Lung microvascular endothelial cell (primary cell): ENCODE measurements around the gene GBP5. TPM values are rescaled to one million over a fixed set of nuclear protein-coding genes. Genes with fewer than 3 reads are reported as not detected.
"Not testable (repeated sequence)": the region's sequence is repeated elsewhere in the genome, so short reads cannot be mapped to it uniquely, and the experiment has no call there.

Experiments used
- DNase-seq, 2 donors: peaks; one replicate each; pipeline versions ENCODE4 v3.0.0 to v3.0.0-alpha.2; 2010; ENCODE audit warnings: low read depth in 2 of 2
- total RNA-seq: library from RNA; depleted of rRNA; stranded (reverse); fragments of >200 nt; gene quantifications from 2 replicates; pipeline ENCODE4 v1.2.1, GENCODE V29; 2014

GBP5 gene
- total RNA-seq, result under 0.01 and 0.22 TPM in 2 replicates

DNA sequence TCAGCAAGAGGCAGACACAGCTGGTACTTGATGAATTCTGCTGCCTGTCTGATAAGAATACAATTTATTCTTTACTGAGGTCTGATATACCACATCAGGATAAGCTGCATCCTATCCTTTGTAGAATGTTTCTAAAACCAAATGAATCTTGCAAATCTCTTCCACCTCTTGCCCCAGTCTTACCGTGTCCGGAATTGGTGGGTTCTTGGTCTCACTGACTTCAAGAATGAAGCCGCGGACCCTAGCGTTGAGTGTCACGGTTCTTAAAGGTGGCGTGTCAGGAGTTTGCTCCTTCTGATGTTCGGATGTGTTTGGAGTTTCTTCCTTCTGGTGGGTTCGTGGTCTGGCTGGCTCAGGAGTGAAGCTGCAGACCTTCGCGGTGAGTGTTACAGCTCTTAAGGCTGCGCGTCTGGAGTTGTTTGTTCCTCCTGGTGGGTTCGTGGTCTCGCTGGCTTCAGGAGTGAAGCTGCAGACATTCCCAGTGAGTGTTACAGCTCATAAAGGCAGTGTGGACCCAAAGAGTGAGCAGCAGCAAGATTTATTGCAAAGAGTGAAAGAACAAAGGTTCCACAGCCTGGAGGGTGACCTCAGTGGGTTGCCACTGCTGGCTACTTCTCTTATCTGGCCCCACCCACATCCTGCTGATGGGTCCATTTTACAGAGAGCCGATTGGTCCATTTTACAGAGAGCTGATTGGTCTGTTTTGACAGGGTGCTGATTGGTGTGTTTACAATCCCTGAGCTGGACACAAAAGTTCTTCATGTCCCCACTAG is at the start of gene GBP5:
Gene GBP5, minus strand, starts transcription at position 592 of the 773 bp plus-strand sequence. CDS start 3,305 bp downstream, outside the sequence.
- not testable (repeated sequence) for DNase-seq

DNA sequence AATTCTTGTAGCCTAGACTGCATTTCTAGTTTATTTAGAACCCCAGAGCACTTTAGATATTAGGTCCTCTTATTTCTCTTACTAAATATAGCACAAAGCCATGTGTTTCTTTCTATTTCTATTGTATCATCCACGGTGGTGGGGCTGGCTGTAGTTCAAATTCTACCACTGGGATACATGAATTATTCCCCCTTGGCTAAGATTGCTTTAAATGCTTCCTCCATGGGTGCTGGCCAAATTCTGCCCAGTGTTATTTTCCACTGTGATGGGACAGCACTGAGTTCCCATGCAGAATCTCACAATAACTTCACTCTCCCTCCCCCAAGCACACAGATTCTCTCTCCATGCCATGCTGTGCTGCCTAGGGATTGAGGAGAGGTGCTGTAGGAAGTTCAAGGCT is 49.7 kb upstream of the GBP5 start:
- DNase-seq, result peak in 1 of 2 donors; percentile 54

DNA sequence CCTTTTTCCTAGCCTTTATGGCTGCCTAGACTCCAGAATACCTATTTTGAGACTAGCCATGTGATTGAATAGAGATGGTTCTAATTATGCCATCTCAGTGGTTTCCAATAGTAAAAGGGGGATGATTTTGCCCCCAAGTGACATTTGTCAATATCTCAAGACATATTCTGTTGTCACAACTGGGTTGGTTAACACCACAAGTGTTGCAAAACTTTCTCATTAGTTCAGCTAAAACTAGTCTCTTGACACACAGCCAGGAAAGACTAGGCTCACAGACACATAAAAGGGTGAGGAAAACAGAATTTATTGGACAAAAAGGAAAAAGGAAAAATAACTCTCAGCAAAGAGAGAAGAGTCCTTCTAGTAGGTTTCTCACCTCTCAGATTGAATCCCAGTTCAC is 39.9 kb upstream of the GBP5 start:
- no peak for DNase-seq

DNA sequence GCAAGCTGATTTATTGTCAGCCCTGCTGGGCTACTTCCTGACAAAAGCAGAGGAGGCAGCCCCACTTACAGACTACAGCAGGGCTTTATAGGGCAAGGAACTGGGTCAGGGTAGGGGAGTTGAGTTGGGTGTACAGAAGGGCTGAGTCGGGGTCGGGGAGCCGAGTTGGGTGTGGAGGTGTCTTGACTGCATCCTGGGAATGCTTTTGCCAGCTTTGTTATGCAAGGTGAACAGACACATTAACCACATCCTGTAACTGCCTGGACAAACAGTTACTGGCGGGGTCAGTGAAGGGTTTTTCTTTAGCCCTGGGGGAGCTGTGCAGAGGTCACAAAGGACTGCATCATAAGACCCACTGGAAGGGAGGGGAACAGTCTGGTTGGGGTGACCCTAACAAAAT is 39.1 kb upstream of the GBP5 start:
- DNase-seq, result peak in 1 of 2 donors; percentile 44

DNA sequence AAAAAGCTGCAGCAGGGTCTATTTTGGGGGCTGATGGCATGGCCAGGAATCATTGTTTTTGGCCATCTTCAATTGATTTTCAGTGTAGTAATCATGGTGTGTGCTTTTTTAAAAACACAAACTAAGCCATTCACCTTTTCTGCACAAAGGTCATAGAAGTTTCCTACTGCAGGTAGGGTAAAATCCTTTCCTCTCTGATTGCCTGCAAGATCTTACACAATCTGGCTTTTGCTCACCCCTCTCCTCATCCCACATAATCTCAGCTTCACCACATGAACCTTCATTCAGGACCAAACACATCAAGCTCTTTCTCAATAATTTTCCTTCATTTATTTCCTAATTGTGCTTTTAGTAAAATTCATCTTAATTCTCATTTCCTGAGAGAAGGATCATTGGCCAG is 38.3 kb upstream of the GBP5 start:
- DNase-seq, result no peak

DNA sequence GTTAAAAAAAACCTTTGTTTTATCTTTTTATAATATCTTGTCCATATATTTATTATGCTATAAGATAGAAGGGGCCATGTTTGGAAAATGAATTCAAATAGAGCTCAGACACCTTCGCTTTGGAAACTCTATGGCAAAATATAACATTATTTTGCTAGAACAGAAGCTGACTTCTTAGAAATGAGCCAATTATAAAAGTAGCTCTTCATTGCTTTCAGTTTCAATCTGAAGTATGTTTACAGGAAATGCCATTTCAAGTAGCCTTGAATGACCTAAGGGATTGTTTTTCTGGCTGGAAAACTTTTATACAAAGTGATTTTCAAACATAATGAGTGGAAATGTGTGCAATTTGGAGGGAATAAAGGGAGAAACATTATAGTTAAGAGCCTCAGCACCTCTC is 37.8 kb upstream of the GBP5 start:
- DNase-seq, result peak in 1 of 2 donors; percentile 72

GRCh38 chr1:89309828-89310227 is 37.2 kb upstream of the GBP5 start:
- no peak for DNase-seq

GRCh38 chr1:89306273-89306672 is 33.6 kb upstream of the GBP5 start:
- DNase-seq, result peak in 1 of 2 donors; percentile 3

DNA sequence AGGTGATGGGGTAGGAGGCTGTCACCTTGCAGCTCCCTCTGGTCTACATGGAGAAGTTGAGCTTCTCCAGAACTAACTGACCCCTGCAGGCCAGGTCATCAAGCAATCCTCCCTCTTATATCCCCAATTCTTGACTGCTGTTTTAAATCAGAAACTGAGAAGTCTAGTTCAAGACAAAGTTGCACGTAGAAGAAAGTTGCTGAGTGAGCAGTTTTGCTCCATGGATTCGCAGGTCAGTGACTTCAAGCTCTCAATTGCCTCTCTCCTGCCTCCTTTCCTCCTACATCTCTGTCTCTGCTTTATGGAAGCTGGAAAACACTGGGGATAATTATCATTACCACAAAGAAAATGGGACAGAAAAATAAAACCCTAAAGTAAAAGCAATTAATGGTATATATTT is 32.8 kb upstream of the GBP5 start:
- DNase-seq, result no peak

DNA sequence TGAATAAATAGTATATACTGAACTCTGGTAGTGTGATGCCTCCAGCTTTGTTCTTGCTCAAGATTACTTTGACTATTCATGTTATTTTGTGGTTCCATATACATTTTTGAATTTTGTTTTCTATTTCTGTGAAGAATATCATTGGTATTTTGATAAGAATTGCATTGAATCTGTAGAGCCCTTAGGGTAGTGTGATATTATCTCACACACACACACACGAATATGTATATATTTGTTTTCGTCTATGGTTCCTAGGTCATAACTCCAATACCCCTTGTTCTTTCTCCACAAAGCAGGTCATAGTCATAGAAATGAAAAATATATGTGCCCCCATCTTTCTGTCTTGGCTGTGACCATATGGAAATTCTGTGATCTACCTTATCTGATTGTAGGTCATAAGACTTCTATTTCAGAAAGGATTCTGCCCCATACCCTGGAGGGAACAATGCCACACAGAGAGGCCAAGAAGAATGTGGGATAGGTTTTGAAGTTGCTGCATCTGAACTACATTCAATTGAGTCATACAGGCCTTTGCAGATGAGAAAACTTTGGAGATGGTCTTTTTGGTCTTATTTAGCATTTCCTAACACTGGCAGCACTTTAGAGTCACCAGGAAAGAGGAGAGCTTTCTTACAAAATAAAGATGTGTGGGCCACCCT is 32.0 kb upstream of the GBP5 start:
- no peak for DNase-seq

DNA sequence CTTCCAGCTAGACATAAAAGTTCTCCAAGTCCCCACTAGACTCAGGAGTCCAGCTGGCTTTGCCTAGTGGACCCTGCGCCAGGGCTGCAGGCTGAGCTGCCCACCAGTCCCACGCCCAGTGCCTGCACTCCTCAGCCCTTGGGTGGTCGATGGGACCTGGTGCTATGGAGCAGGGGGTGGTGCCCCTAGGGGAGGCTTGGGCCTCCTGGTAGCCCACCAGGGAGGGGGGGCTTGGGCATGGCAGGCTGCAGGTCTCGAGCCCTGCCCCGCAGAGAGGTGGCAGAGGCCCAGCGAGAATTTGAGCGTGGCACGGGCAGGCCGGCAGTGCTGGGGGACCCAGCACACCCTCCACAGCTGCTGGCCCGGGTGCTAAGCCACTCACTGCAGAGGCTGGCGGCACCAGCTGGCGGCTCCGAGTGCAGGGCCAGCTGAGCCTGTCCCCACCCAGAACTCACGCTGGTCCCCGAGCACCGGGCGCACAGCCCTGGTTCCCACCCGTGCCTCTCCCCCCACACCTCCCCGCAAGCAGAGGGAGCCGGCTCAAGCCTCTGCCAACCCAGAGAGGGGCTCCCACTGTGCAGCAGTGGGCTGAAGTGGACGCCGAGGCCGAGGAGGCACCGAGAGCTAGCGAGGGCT is 30.2 kb upstream of the GBP5 start:
- no peak for DNase-seq

- peak in 1 of 2 donors; percentile 38 for DNase-seq
These were observed 27.2 kb upstream of the GBP5 start for GRCh38 chr1:89299739-89300463.

- DNase-seq, result no peak
These were observed 25.8 kb upstream of the GBP5 start for GRCh38 chr1:89298461-89298860.

DNA sequence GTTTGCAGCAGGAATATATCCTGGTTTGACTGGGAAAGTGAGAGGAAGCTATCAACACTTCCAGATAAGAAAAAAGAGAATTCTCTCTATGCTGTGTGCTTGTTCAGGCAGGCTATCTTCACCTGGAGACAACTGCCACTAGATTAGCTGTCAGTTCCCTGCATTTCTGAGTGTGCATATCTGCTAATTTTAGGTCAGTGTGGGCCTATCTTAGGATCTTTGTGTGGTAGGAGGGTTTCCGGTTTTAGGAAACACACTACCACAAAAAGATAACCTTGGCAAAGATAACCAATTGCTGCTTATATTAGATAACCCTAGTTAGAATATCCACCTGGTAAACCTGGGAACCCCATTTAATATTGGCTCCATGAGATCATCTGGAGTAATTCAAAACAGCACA is 22.5 kb upstream of the GBP5 start:
- no peak for DNase-seq

DNA sequence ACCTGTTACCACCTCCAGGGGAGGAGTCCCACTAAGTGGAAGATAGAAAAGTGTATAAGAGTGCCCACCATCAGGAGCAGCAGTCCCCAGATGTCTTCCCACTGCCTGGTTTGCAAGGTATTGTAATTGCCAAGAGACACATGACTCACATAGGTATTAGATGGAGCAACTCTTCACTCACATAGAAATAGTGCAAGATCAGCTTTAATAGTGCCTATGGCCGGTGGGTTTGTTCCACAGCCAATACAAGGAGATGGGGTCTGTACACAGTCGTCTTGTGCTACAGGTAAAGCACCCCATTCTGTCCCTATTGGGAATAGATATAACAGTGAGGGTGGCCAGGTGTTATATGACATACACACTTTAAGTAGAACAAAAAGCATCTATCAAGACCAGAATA is 18.6 kb upstream of the GBP5 start:
- no peak for DNase-seq

GRCh38 chr1:89288051-89288340 is 15.3 kb upstream of the GBP5 start:
- DNase-seq, result no peak

DNA sequence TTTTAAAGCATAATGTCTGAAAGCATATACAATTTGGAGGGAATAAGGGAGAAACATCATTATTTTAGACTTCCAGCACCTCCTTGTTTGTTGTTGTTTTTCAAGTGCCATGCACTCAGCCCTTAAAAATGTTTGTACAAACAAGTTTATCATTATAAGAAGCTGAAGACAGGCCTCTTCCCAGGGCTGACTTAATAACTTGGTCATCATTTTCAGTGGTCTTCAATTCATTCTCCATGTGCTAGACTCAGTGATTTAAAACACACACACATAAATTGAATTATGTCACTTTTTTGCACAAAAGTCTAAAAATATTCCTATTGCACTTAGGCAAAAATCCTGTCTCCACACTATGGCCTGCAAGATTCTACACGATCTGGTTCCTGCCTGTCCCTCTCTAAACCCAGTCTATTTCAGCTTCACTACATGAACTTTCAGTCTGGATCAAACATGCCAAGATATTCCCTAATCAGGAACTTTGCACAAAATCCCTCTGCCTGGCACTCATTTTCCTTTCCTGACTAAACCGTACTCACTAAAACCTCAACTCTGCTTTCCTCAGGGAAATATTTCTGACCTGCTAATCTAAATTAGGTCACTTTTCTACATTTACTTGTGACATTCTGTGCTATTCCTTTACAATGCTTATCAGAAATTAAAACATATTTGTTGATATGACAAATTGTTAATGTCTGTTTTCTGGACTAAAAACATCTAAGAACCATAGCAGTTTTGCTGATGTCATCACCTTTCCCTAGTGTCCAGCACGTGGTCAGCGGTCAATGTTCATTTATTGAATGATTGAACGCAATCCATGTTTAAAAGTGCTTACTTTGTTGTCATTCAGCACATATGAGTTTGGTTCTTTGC is 14.8 kb upstream of the GBP5 start:
- no peak for DNase-seq

DNA sequence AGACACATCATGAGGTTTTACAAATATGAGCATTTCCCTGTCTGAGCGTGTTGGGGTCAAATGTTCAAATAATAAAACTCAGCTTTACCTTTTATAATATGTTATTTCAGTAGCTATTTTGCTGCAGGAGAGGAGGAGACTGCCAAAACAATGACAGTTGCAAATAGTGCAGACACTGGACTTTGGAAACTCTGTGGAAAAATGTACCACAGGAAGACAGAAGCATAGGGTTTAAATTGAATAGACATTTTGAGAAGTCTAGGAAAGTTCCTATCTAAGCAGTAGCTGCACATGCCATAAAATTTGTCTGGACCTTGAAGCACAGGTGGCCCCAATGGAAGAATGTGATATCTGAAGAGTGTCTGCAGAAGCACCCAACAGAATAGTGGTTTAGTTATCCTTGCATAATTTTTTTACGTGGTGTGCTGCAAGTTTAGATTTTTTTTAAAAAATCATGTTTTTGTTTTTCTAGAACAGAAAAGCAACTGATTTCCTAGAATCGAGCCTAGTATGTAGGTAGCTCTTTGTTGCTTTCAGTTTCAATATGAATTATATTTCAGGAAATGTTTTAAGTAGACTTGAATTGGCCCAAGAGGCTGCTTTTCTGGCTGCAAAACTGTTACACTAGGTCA is 14.0 kb upstream of the GBP5 start:
- DNase-seq, result peak in 1 of 2 donors; percentile 36

DNA sequence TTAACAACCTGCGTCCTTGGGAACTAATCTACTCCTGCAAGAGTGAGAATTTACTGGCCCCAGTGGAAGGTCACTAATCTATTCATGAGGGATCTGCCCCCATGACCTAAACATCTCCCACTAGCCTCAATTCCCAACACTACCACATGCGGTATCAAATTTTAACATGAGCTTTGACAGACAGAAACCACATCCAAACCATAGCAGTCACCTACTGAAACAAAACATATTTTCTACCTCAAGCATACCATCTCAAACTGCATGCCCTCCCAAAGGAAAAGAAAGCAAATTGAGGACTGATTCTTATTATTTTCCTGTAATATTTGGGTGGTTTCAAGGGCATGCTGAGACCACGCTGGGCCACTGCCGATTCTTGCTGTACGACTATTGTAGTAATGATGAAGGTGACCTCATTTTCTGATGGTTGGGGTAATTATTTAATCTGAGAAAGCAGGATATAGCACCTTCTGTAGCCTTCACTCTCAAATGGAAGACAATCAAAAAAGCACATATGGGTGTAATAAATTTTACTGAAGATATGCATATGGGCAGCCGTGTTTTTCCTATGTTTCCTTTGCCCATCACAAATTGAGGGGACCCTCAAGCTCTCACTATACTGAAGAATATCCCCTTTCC is 13.2 kb upstream of the GBP5 start:
- DNase-seq, result no peak

DNA sequence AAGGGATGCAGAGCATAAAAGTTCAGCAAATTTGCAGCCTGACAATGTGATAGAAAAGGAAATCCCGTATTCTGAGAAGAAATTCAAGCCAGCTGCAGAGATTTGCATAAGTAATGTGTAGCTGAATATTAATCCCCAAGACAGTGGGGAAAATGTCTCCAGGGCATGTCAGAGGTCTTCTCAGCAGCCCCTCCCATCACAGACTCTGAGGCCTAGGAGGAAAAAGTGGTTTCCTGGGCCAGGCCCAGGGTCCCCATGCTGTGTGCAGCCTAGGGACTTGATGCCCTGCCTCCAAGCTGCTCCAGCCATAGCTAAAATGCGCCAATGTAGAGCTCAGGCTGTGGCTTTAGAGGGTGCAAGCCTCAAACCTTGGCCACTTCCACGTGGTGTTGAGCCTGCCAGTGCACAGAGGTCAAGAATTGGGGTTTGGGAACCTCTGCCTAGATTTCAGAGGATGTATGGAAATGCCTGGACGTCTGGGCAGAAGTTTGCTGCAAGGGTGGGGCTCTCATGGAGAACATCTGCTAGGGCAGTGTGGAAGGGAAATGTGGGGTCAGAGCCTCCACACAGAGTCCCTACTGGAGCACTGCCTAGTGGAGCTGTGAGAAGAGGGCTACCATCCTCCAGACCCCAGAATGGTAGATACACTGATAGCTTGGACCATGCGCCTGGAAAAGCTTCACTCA is 11.6 kb upstream of the GBP5 start:
- not testable (repeated sequence) for DNase-seq
